ENCODE results near the gene ANKRD2.
"Not testable (repeated sequence)": the region's sequence is repeated elsewhere in the genome, so short reads cannot be mapped to it uniquely, and the experiment has no call there.

ANKRD2 gene

DNA sequence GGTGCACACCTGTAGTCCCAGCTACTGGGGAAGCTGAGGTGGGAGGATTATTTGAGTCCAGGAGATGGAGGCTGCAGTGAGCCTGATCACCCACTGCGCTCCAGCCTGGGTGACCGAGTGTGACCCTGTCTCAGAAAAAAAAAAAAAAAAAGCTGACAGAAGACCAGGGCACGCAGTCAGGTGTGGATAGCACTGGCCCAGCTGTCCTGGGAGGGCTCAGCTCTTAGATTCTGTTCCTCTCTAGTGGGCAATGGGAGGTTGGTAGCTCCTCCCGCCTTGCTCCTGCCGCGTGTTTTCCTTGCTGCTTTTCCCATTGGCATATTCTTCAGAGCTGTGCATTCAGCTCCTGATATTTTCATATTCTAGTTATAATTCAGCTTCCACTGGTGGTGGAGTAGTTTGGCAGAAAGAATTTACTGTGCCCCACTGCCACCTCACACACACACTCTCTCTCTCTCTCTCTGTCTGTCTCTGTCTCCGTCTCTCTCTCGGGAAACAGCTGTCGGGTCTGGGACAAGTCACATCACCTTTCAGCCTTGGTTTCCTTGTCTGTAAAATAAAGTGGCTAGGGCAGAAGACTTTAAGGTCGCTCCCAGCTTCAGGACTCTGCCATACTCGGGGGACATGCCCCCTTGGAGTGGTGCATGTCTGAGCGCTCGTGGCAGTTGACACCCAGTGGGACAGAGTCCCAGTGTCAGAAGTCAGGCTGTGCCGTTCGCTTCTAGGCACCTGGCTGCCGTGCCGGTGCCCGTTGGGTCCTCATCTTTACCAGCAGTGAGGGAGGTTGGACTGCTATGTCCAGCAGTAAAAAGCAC lies 25.9 kb upstream of the ANKRD2 start:
- no peak for DNase-seq (ENCODE audit: low read depth in 2 of 3, low spot score in 1 of 3)

DNA sequence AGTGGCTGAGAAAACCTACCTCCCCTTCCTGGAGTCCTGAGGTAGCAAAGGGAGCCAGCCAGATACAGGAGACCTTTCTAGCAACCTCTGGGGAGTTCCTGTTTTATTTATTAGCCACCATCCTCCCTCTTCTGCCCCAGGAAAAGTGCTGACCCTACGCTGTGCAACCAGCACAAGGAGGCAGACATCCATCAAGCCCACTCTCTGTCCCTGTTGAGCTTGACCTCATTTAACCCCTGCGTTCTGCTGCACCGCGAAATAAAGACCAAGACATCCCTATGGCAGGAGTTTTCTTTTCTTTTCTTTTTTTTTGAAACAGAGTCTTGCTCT lies 25.3 kb upstream of the ANKRD2 start:
- no peak for DNase-seq (ENCODE audit: low read depth in 2 of 3, low spot score in 1 of 3)

DNA sequence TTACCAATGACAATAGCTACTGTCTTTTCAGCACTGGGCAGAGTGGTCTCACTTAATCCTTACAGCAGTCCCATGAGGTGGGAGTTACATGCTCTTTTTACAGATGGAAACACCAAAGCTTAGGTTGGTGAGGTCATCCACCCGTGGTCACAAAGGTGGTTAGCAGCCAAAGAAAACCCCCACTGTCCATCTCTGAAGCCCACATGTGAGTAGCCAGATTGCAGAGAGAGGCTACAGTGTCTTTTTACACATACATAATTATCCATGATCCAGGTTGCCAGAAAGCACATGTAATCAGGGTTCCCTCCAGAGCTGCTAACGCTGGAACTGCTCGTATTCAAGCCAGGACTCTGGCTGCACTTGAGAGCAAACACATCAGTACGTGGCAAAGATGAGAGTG lies 24.6 kb upstream of the ANKRD2 start:
- DNase-seq (ENCODE audit: low read depth in 2 of 3, low spot score in 1 of 3) = no peak

DNA sequence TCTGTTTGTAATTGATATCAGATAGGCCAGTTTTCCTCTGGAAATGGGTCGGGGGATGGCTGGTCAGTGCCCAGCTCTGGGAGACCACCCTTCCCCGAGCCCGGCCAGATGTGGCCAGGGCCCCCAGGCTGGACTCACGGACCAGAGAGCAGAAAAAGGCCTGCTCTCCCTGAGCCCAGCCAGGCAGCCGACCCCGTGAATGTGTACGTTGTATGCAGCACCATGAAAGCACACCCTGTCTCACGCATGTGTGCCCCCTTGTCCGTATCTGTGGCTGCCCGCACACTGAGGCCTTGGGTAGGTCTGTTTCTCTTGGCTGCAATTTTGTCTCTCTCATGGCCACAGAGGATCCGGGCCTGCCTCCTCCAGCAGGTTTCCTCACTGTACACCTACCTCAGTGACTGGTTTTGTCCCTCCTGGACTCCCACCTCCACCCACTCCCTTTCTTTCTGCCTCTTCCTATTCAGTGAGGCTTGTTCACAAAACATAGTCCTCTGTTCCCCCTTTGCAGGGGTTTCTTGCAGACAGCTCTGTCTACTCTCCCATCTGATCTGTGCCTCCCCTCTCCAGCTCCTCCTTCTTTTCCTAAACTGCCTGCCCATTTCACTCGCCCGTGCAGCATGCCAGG lies 23.6 kb upstream of the ANKRD2 start:
- DNase-seq (ENCODE audit: low read depth in 2 of 3, low spot score in 1 of 3) = no peak

DNA sequence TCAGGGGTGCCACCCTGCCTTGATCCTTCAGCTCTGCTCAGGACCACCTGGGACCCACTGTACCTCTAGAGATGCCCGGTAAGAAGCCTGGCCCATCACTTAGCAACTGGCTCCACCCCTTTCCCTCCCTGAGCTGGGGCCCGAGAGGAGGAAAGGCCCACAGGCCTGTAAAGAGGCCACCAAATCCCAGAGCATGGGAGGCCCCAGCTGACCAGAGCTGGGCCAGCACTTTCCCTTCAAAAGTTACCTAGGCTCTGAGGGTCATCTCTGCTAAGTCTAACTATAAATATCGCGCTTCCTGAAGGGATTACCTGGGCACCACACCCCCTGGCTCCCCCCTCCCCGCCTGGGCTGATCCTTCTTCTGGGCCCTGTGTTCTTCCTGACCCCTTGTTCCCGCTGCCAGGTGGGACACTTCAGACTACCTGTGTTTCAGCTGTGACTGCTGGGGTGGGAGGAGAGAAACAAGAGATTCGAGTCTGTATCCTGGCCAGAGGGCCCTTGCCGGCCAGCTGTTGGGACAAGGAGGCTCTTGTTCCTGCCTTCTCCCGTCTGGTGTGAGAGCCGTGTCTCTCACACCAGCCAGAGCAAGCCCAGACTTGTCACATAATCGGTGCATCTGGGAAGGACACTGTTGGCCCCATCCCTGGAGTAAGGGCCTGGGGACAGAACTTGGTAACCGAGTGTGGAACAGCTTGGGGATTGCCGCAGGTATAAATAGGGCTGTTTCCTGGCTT lies 22.8 kb upstream of the ANKRD2 start:
- DNase-seq (ENCODE audit: low read depth in 2 of 3, low spot score in 1 of 3) = no peak

DNA sequence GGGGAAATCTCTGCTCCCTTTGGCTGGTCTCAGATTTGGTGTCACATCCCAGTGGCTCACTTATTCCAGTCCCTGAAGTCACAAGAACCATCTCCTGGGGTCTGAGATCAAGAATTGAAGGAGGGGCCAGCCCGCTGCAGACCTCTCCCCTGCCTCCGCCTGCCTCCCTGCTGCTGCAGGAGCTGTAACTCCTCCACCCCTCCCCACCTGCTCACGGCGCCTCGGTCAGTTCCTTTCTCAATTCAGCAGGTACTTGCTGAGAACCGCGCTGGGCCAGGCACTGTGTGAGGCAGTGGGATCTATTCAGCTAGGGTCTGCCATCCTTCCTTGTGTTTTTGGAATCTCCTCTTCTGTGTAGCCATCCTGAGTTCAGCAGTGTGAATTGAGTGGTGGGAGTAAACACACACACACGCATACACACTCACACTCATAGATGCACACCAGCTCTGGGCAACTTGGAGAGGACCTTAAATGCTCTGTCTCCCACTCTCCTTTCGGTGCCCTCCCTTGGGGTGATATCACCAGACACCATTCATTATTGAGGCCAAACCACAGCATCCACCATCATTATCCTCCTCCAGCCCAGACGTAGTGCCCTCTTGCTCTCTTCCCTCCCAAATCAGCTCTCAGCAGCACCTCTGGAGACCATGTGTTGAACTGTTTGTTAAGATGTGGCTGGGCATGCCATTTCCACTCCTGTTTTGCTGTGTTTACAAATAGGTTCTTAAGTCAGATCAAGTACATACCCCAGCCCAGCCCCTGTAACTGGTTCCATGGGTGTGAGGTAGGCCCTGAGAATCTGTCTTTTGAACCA lies 22.0 kb upstream of the ANKRD2 start:
- DNase-seq (ENCODE audit: low read depth in 2 of 3, low spot score in 1 of 3) = no peak

DNA sequence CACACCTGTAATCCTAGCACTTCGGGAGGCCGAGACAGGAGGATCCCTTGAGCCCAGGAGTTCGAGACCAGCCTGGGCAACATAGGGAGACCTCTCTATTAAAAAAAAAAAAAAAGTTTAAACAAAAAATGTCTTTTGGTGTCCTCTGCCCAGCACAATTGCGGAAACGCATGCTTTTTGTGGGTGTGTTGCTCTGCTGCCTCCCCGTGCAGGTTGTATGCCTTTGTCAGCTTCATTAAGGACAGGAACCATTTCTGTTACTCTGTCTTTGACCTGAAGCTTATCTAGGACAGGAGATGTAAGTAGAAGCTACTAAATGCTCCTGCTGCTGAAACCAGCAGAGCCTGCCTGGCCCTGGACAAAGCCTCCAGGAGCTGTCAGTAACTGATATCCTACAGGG lies 21.3 kb upstream of the ANKRD2 start:
- no peak for DNase-seq (ENCODE audit: low read depth in 2 of 3, low spot score in 1 of 3)

DNA sequence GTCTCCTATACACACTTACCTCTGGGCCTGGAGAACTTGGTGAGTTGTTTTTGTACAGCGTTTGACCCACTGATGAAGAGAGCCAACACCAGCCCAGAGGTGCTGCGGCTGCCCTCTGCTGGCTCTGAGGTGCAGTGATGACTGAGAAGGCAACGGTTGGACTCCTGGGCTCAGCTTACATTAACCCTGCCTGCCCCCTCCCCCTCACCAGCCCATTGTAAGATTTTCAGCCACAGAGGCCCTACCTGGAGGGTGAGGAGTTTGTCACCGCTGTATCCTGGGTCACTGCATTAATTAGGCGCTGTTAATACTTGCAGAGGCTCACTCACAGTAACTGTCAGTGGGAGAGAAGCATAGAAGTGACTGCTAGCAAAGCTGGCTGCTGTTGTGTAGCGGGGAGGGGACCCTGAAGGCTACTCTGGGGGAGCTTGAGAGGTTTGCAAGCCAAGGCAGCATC lies 19.0 kb upstream of the ANKRD2 start:
- DNase-seq (ENCODE audit: low read depth in 2 of 3, low spot score in 1 of 3) = peak in 2 of 3 donors; percentile 50 to 54

DNA sequence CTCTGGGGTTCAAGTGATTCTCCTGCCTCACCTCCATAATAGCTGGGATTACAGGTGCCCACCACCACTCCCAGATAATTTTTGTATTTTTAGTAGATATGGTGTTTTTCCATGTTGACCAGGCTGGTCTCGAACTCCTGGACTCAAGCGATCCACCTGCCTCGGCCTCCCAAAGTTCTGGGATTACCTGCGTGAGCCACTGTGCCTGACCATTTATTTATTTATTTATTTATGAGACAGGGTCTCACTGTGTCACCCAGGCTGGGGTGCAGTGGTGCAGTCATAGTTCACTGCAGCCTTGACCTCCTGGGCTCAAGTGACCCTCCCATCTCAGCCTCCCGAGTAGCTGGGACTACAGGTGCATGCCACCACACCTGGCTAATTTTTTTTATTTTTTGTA lies 18.2 kb upstream of the ANKRD2 start:
- DNase-seq (ENCODE audit: low read depth in 2 of 3, low spot score in 1 of 3) = not testable (repeated sequence)

DNA sequence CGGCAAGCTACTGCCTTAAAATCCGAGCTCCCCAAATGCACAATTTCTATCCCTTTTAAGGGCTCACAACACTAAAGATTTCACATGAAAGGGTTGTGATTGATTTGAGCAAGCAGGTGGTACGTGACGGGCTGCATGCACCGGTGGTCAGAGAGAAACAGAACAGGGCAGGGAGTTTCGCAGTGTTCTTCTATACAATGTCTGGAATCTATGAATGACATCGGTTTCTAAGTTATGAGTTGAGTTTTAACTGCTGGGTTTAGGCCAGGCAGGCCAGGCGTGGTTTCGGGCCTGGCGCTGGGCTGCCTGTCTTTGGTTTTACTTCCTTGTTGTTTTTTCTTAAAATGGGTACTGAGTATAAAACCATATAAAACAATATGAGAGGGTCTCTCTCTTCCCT lies 17.0 kb upstream of the ANKRD2 start:
- not testable (repeated sequence) for DNase-seq (ENCODE audit: low read depth in 2 of 3, low spot score in 1 of 3)

DNA sequence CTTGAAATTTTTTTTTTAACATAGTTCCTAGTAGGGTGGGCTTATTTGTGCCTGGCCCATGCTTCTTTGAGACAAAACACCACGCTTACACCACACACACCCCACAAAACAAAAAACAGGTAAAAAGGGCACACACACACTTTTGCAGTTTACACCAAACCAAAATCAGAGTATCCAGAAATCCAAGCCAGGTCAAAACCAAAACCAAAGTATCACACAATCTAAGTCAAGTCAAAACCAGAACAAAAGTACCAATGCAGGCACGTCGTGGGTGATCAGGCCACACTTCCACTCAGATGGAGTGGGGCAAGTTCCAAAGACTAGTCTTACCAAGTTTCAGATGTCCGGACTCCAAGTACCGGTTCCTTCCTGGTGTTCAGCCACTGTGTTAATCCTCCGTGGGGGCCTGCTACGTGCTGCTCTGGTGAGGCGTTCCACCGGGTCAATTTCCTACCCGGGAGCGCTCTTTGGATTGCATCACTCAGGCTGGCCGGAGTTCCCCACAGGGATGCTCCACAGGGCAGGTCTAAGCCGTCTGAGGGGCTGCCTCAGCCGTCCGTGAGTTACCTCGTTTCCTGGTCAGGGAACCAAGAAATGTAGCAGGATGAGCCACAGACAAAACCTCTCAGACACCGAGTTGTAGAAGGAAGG lies 11.7 kb upstream of the ANKRD2 start:
- DNase-seq (ENCODE audit: low read depth in 2 of 3, low spot score in 1 of 3) = not testable (repeated sequence)

DNA sequence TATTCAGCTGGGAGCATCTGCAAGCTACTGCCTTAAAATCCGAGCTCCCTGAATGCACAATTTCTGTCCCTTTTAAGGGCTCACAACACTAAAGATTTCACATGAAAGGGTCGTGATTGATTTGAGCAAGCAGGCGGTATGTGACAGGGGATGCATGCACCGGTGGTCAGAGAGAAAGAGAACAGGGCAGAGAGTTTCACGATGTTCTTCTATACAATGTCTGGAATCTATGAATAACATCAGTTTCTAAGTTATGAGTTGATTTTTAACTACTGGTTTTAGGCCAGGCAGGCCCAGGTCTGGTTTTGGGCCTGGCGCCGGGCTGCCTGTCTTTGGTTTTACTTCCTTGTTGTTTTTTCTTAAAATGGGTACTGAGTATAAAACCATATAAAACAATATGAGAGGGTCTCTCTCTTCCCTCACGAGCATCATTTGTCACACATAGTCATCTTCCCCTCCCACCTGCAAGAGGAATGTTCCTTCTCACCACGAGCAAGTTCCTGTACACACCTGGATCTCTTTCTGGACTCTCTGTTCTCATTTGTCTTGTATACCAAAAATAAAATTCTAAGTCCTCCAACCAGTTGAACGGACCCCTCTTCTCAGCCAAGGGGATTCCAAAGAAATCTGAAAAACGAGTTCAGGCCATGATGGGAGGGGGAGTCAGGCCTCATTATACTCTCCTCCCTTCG lies 11.0 kb upstream of the ANKRD2 start:
- DNase-seq (ENCODE audit: low read depth in 2 of 3, low spot score in 1 of 3) = not testable (repeated sequence)

DNA sequence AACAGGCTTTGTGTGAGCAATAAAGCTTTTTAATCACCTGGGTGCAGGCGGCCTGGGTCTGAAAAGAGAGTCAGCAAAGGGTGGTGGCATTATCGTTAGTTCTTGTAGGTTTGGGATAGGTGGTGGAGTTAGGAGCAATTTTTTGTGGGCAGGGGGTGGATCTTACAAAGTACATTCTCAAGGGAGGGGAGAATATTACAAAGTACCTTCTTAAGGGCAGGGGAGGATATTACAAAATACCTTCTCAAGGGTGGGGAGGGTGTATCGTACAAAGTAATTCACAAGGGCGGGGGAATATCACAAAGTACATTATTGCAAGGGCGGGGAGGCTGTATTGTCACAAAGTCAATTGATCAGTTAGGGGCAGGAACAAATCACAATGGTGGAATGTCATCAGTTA lies 10.2 kb upstream of the ANKRD2 start:
- not testable (repeated sequence) for DNase-seq (ENCODE audit: low read depth in 2 of 3, low spot score in 1 of 3)

DNA sequence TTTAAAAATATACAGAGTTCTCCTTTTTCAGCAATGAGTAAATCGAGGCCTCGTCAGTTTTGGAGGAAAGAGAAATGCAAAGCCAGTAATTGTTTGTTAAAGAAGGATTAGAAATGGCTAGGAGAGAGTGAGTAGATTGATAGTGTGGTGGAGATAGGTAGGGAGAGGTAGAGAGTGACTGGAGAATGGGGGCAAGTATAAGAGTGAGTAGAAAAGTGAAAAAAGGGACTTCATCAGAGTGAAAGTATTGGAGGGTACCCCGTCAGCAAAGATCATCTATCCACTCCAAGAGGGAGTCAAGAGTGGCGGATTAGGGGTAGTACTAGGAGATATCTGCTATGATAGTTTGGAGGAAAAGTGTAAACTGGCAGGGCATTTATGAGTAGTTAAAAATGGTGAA lies 9.2 kb upstream of the ANKRD2 start:
- DNase-seq (ENCODE audit: low read depth in 2 of 3, low spot score in 1 of 3) = no peak

DNA sequence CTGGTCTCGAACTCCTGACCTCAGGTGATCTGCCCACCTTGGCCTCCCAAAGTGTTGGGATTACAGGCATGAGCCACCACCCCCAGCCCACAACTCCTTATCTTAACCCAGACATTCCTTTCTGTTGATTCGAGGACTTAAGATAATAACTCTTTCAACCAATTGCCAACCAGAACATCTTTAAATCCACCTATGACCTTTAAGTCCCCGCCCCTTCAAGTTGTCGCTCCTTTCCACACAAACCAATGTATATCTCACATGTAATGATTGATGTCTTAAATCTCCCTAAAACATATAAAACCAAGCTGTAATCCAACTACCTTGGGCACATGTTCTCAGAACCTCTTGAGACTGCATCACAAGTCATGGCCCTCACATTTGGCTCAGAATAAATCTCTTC lies 7.8 kb upstream of the ANKRD2 start:
- no peak for DNase-seq (ENCODE audit: low read depth in 2 of 3, low spot score in 1 of 3)

DNA sequence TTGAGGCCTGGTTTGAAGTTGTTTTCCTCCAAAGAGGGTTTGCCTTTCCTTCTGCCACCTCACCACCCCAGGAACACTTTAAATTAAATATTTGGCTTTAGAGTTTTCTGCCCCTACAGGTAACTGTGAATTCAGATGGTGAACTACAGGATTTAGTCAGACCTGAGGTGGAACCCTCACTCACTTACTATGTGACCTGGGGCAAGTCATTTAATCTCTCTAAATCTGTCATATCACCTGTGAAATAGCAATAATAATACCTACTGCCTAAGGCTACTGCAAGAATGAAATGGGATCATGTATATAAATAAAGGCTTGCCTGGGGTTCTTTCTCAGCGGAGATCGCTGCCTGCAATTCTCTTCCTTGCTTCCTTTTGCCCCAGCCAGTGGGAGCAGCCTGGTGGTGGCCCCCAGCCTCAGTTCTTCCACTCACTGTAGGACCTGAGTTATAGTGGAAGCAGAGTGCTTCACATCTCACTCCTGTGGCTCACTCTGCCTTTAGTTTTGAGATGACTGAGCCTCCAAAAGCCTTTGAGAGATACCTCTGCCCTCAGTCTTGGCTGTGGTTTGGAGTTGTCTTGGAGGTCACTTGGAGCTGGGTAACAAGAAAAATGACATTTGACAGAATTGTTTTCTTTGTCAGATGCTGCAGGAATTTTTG lies 6.1 kb upstream of the ANKRD2 start:
- DNase-seq (ENCODE audit: low read depth in 2 of 3, low spot score in 1 of 3) = no peak

DNA sequence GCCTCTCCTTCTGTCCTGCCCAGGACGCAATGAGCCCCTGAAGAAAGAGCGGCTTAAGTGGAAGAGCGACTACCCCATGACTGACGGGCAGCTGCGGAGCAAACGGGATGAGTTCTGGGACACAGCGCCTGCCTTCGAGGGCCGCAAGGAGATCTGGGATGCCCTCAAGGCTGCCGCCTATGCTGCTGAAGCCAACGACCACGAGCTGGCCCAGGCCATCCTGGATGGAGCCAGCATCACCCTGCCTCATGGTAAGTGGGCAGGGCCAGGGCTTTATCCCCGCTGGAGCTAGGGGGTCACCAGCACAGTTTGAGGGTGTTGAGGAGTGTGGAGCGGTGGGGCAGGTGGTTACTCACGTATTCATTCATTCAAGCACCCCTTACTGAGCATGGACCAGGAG lies 4.7 kb upstream of the ANKRD2 start:
- DNase-seq (ENCODE audit: low read depth in 2 of 3, low spot score in 1 of 3) = no peak

DNA sequence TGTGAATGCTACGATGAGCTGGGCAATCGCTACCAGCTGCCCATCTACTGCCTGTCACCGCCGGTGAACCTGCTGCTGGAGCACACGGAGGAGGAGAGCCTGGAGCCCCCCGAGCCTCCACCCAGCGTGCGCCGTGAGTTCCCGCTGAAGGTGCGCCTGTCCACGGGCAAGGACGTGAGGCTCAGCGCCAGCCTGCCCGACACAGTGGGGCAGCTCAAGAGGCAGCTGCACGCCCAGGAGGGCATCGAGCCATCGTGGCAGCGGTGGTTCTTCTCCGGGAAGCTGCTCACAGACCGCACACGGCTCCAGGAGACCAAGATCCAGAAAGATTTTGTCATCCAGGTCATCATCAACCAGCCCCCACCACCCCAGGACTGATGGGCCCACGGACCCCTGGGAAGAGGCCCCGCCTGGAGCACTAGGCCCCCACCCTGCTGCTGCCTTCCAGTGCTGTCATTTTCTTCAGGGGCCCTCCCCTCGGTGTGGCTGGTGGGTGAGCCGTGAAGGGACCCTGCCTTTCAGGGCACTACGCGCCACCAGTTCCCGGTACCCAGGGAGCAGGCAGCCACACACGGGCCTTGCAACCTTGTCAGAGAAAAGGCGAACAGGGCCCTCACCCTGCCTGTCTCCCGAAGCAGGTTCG lies 2.3 kb upstream of the ANKRD2 start:
- DNase-seq (ENCODE audit: low read depth in 2 of 3, low spot score in 1 of 3) = no peak

DNA sequence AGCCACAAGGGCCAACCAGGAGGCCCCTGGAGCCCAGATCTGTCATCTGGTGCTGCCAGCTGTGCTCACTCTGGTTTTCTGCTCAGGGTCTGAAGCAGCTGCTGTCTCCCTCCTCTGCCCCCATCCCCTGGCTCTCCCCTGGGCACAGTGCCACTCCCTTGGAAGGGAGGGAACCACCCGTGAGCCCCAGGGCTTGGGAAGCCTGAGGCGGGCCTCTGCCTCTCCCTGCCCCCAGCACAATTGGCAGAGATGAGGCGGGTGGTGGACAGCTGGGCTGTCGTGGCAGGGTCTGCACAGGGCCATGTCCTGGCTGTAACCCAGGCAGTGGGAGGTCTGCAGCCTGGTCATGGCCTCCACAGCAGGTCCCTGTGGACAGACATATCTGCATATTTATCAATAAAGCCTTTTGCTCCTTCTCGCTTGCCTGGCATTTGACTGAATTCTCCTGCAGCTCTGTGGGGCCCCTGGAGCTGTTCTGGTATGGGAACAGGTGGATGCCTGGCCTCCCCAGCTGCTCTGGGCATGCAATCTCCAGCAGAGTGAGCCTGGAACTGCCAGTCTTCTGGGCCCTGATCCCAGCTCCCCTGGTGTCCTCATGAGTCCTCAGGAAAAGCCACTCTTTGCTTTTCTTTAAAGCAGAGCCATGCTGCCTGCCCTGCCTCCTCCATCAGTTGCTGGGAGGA lies 1.6 kb upstream of the ANKRD2 start:
- DNase-seq (ENCODE audit: low read depth in 2 of 3, low spot score in 1 of 3) = no peak
